ENCODE measurements around the gene MRPL36.
"Not testable (repeated sequence)": the region's sequence is repeated elsewhere in the genome, so short reads cannot be mapped to it uniquely, and the experiment has no call there.

MRPL36 gene

GRCh38 chr5:1832511-1833250 is 33.0 kb upstream of the MRPL36 start:
- DNase-seq (ENCODE audit: low read depth in 2 of 2) = no peak

- no peak for DNase-seq (ENCODE audit: low read depth in 2 of 2)
Observed at GRCh38 chr5:1831677-1832313, 32.2 kb upstream of the MRPL36 start.

GRCh38 chr5:1831257-1831656 is 31.6 kb upstream of the MRPL36 start:
- no peak for DNase-seq (ENCODE audit: low read depth in 2 of 2)

- DNase-seq (ENCODE audit: low read depth in 2 of 2) = no peak
Observed at GRCh38 chr5:1830571-1831228, 31.1 kb upstream of the MRPL36 start.

- DNase-seq (ENCODE audit: low read depth in 2 of 2) = no peak
Observed at GRCh38 chr5:1827886-1828397, 28.3 kb upstream of the MRPL36 start.

GRCh38 chr5:1827025-1827885 is 27.6 kb upstream of the MRPL36 start:
- DNase-seq (ENCODE audit: low read depth in 2 of 2) = no peak

GRCh38 chr5:1826235-1826980 is 26.8 kb upstream of the MRPL36 start:
- no peak for DNase-seq (ENCODE audit: low read depth in 2 of 2)

- no peak for DNase-seq (ENCODE audit: low read depth in 2 of 2)
Observed at GRCh38 chr5:1824903-1825841, 25.5 kb upstream of the MRPL36 start.

- DNase-seq (ENCODE audit: low read depth in 2 of 2) = no peak
Observed at GRCh38 chr5:1824109-1824821, 24.6 kb upstream of the MRPL36 start.

- DNase-seq (ENCODE audit: low read depth in 2 of 2) = no peak
Observed at GRCh38 chr5:1823381-1824034, 23.9 kb upstream of the MRPL36 start.

- DNase-seq (ENCODE audit: low read depth in 2 of 2) = no peak
Observed at GRCh38 chr5:1821862-1822261, 22.2 kb upstream of the MRPL36 start.

GRCh38 chr5:1820926-1821325 is 21.3 kb upstream of the MRPL36 start:
- DNase-seq (ENCODE audit: low read depth in 2 of 2) = no peak

- no peak for DNase-seq (ENCODE audit: low read depth in 2 of 2)
Observed at GRCh38 chr5:1820381-1820780, 20.7 kb upstream of the MRPL36 start.

- DNase-seq (ENCODE audit: low read depth in 2 of 2) = no peak
Observed at GRCh38 chr5:1819458-1819857, 19.8 kb upstream of the MRPL36 start.

GRCh38 chr5:1818784-1819183 is 19.1 kb upstream of the MRPL36 start:
- DNase-seq (ENCODE audit: low read depth in 2 of 2) = no peak

GRCh38 chr5:1817261-1818043 is 17.8 kb upstream of the MRPL36 start:
- no peak for DNase-seq (ENCODE audit: low read depth in 2 of 2)

GRCh38 chr5:1816495-1817089 is 17.0 kb upstream of the MRPL36 start:
- not testable (repeated sequence) for DNase-seq (ENCODE audit: low read depth in 2 of 2)

GRCh38 chr5:1815881-1816292 is 16.2 kb upstream of the MRPL36 start:
- no peak for DNase-seq (ENCODE audit: low read depth in 2 of 2)

All from fibroblast of skin of left quadriceps (primary cell).